Pancreas (tissue), 10 donors: Measurements from ENCODE around the gene EBF3. TPM values are rescaled to one million over a fixed set of nuclear protein-coding genes. Genes with fewer than 3 reads are reported as not detected.

Source experiments
- ATAC-seq, 4 donors: fragments of 200-7000 bp; cut with Tn5 transposase; one replicate each; pipeline versions ENCODE4 v1.8.0 to v1.9.1; 2020; ENCODE audit warnings: mild to moderate bottlenecking in 4 of 4, moderate library complexity in 4 of 4
- DNase-seq, 6 donors: peaks; one replicate each; pipeline ENCODE4 v3.0.0-alpha.2; 2020
- FAIRE-seq: peaks from 2 replicates; lab custom pipeline; 2012; peaks lifted over from hg19 to GRCh38; lab: Jason Lieb, UNC
- H3K27ac ChIP-seq, 4 donors: fragments of 200-600 bp; sonication (generic); 1 replicate in 3 of 4; 2 replicates in 1 of 4; pipeline versions ENCODE4 v1.5.0 to v1.8.0; 2020
- H3K27me3 ChIP-seq, 4 donors: fragments of 200-600 bp; one replicate each; pipeline ENCODE4 v1.8.0; 2021
- H3K36me3 ChIP-seq, 3 donors: fragments of 200-600 bp; sonication (generic) in 1 of 3; one replicate each; pipeline versions ENCODE4 v1.5.0 to v1.8.0; 2020 to 2021
- H3K4me1 ChIP-seq, 3 donors: fragments of 200-600 bp; one replicate each; pipeline ENCODE4 v1.8.0; 2021
- H3K4me3 ChIP-seq, 4 donors: fragments of 200-600 bp; sonication (generic) in 2 of 4; one replicate each; pipeline versions ENCODE4 v1.5.0 to v1.8.0; 2020 to 2021
- H3K9me3 ChIP-seq, 4 donors: fragments of 200-600 bp; one replicate each; pipeline ENCODE4 v1.8.0; 2021
- CTCF ChIP-seq, 4 donors: fragments of 200-600 bp; sonication (generic) in 3 of 4; IDR thresholded peaks; one replicate each; pipeline versions ENCODE4 v1.5.0 to v1.8.0; 2021; ENCODE audit warnings: antibody characterized with exemption in 4 of 4
- WGBS, 2 donors: extraction: QIAGEN DNeasy Blood & Tissue Kit; methylation state at CpG; one replicate each; pipeline ENCODE4 v1.1.7; 2013; 5-methylcytosine and 5-hydroxymethylcytosine counted together
- intact Hi-C, 3 donors: fragments of 100-400 bp; cut with DNase I; formaldehyde crosslinking; loops; one replicate each; pipeline versions ENCODE4 v1.11.1 to v1.14.2; 2022
- microRNA-seq, 2 donors: library from miRNA; unstranded; fragments of <30 nt; microRNA quantifications; one replicate each; pipeline versions ENCODE4 to v1.1.0, GENCODE V29; 2019 to 2020
- polyA plus RNA-seq, 2 donors: library from polyadenylated mRNA; stranded (reverse); fragments of 200-250 nt; gene quantifications; one replicate each; pipeline ENCODE4 v1.2.3, GENCODE V29; 2013
- total RNA-seq, 6 donors: library from RNA; stranded (reverse); fragmentation: NEBNext Ultra II Directional in 4 of 6; extraction: Animal tissue kit (Norgen Biotek cat#: 25700) in 4 of 6; gene quantifications; one replicate each; pipeline versions ENCODE4 v1.2.1 to v1.2.4, GENCODE V29; 2021 to 2023
- donor health status: healthy with polysubstance abuse.
- donor health status: DM: no; HTN: no; CAD: no; lungs with moderate emphysema.
- donor health status: DM: no; HTN: no; CAD: no.
- donor health status: control.
- donor health status: control.
- donor health status: Bipolar disorder and iron deficiency.
- donor health status: DM: yes; HTN: yes; CAD: no.
- donor health status: DM: no; HTN: no; CAD: no.
- donor health status: DM: no; HTN: no; CAD: no.
- donor health status: DM: yes; HTN: yes; CAD: no.

Gene EBF3
- total and polyA plus RNA-seq, 8 donors, result 0.47 to 1.5 (median 1.1) TPM

- H3K4me3 ChIP-seq, result no peak overlapping the region
- no peak overlapping the region for H3K27ac ChIP-seq
- H3K9me3 ChIP-seq, result no peaks in the 10 kb centered on the region
- H3K27me3 ChIP-seq, result no peaks in the 10 kb centered on the region
- ATAC-seq, result no peak
- FAIRE-seq, result no peak
- peak in 1 of 6 donors; percentile 32 for DNase-seq
- intact Hi-C loops, result no loop called here
- H3K4me1 ChIP-seq, result no peaks in the 10 kb centered on the region
- 80% methylated on average over 16 of the region's 16 CpGs for WGBS, 2 donors
- H3K36me3 ChIP-seq, result no peaks in the 10 kb centered on the region
- no peak for TF ChIP-seq CTCF (IDR thresholded peaks at IDR 0.05)
Observed at GRCh38 chr10:129785536-129785981, 178.5 kb downstream of the EBF3 start.

Small RNA genes within 50 kb of the gene (microRNA-seq; reads per million reads assigned to microRNA genes)
- 0 reads per million in 2 donors for gene MIR4297

Other genes starting within 250 kb of the EBF3 start
- gene C10orf143, start 146.6 kb upstream of the EBF3 start, total RNA-seq, result 1 to 10 TPM; 1.6 to 3.3 (median 2.1) TPM
- 1 to 10 TPM; 7.0 to 7.1 TPM for gene C10orf143, start 146.6 kb upstream of the EBF3 start, polyA plus RNA-seq
- 10 to 100 TPM; 19.2 to 33.5 (median 28.7) TPM for gene GLRX3, start 172.1 kb upstream of the EBF3 start, total RNA-seq
- gene GLRX3, start 172.1 kb upstream of the EBF3 start, polyA plus RNA-seq, result 10 to 100 TPM; 26.0 to 26.8 TPM